ENCODE results near the gene ARHGAP15.

The ARHGAP15 gene

GRCh38 chr2:143689541-143689940 lies 560.3 kb downstream of the ARHGAP15 start:
- no peak for DNase-seq (ENCODE audit: low read depth)

- DNase-seq (ENCODE audit: low read depth) = no peak
Observed at GRCh38 chr2:143690235-143690634, 561.0 kb downstream of the ARHGAP15 start.

- no peak for DNase-seq (ENCODE audit: low read depth)
Observed at GRCh38 chr2:143691121-143691520, 561.9 kb downstream of the ARHGAP15 start.

- DNase-seq (ENCODE audit: low read depth) = no peak
Observed at GRCh38 chr2:143692162-143692561, 562.9 kb downstream of the ARHGAP15 start.

- DNase-seq (ENCODE audit: low read depth) = no peak
Observed at GRCh38 chr2:143692967-143693366, 563.7 kb downstream of the ARHGAP15 start.

- no peak for DNase-seq (ENCODE audit: low read depth)
Observed at GRCh38 chr2:143694335-143694734, 565.1 kb downstream of the ARHGAP15 start.

GRCh38 chr2:143696651-143697050 lies 567.4 kb downstream of the ARHGAP15 start:
- DNase-seq (ENCODE audit: low read depth) = no peak

- DNase-seq (ENCODE audit: low read depth) = no peak
Observed at GRCh38 chr2:143697744-143698143, 568.5 kb downstream of the ARHGAP15 start.

GRCh38 chr2:143698352-143698751 lies 569.1 kb downstream of the ARHGAP15 start:
- DNase-seq (ENCODE audit: low read depth) = no peak

GRCh38 chr2:143698888-143699570 lies 569.8 kb downstream of the ARHGAP15 start:
- no peak for DNase-seq (ENCODE audit: low read depth)

- no peak for DNase-seq (ENCODE audit: low read depth)
Observed at GRCh38 chr2:143700865-143701264, 571.6 kb downstream of the ARHGAP15 start.

- DNase-seq (ENCODE audit: low read depth) = no peak
Observed at GRCh38 chr2:143701785-143702184, 572.6 kb downstream of the ARHGAP15 start.

GRCh38 chr2:143702931-143703330 lies 573.7 kb downstream of the ARHGAP15 start:
- no peak for DNase-seq (ENCODE audit: low read depth)

- no peak for DNase-seq (ENCODE audit: low read depth)
Observed at GRCh38 chr2:143704451-143705106, 575.4 kb downstream of the ARHGAP15 start.

GRCh38 chr2:143705108-143705707 lies 576.0 kb downstream of the ARHGAP15 start:
- no peak for DNase-seq (ENCODE audit: low read depth)

- DNase-seq (ENCODE audit: low read depth) = no peak
Observed at GRCh38 chr2:143706354-143706753, 577.1 kb downstream of the ARHGAP15 start.

- no peak for DNase-seq (ENCODE audit: low read depth)
Observed at GRCh38 chr2:143708682-143709081, 579.5 kb downstream of the ARHGAP15 start.

- DNase-seq (ENCODE audit: low read depth) = no peak
Observed at GRCh38 chr2:143710196-143710595, 581.0 kb downstream of the ARHGAP15 start.

GRCh38 chr2:143710879-143711278 lies 581.7 kb downstream of the ARHGAP15 start:
- DNase-seq (ENCODE audit: low read depth) = no peak

GRCh38 chr2:143716522-143716921 lies 587.3 kb downstream of the ARHGAP15 start:
- DNase-seq (ENCODE audit: low read depth) = no peak

- DNase-seq (ENCODE audit: low read depth) = no peak
Observed at GRCh38 chr2:143717053-143717452, 587.8 kb downstream of the ARHGAP15 start.

GRCh38 chr2:143717536-143718168 lies 588.4 kb downstream of the ARHGAP15 start:
- no peak for DNase-seq (ENCODE audit: low read depth)

GRCh38 chr2:143718745-143719144 lies 589.5 kb downstream of the ARHGAP15 start:
- no peak for DNase-seq (ENCODE audit: low read depth)

Measured in stimulated activated CD4-positive, alpha-beta T cell treated with anti-CD3 and anti-CD28 coated beads, Interleukin-2, amount 100 ng/mL, for 4 hours (primary cell).